ENCODE measurements around the gene LRRC56. TPM values are rescaled to one million over a fixed set of nuclear protein-coding genes. Genes with fewer than 3 reads are reported as not detected.

LRRC56 gene
- polyA plus RNA-seq, 2 donors = 1.7 to 4.0 TPM

GRCh38 chr11:501001-501682 is 36.2 kb upstream of the LRRC56 start:
- no peaks in the 10 kb centered on the region for H3K9me3 ChIP-seq (ENCODE audit: control insufficient read depth in 2 of 2, insufficient read depth in 1 of 2, low read depth in 1 of 2, low read length in 1 of 2)
- peaks cover 6 to 20% of the 10 kb centered on the region in 2 donors for H3K4me1 ChIP-seq (ENCODE audit: control insufficient read depth in 2 of 2, insufficient read depth in 2 of 2, low read length in 1 of 2)
- H3K27ac ChIP-seq (ENCODE audit: low read depth in 2 of 2, low read length in 1 of 2) = no peak overlapping the region
- H3K36me3 ChIP-seq (ENCODE audit: control insufficient read depth in 2 of 2, insufficient read depth in 2 of 2, low read length in 1 of 2) = peaks cover 15 to 52% of the 10 kb centered on the region in 2 donors
- no peak overlapping the region for H3K4me3 ChIP-seq (ENCODE audit: low read depth in 1 of 2, low read length in 2 of 2)
- H3K27me3 ChIP-seq (ENCODE audit: control insufficient read depth in 1 of 2, insufficient read depth in 2 of 2, low read length in 2 of 2) = no peaks in the 10 kb centered on the region
- 94% methylated on average over 24 of the region's 24 CpGs for WGBS, 2 donors

GRCh38 chr11:501683-502287 is 35.5 kb upstream of the LRRC56 start:
- Histone ChIP-seq H3K9me3 (ENCODE audit: control insufficient read depth in 2 of 2, insufficient read depth in 1 of 2, low read depth in 1 of 2, low read length in 1 of 2) (no peaks in the 10 kb centered on the region), H3K4me3 (ENCODE audit: low read depth in 1 of 2, low read length in 2 of 2) (no peak overlapping the region), H3K27me3 (ENCODE audit: control insufficient read depth in 1 of 2, insufficient read depth in 2 of 2, low read length in 2 of 2) (no peaks in the 10 kb centered on the region), H3K27ac (ENCODE audit: low read depth in 2 of 2, low read length in 1 of 2) (no peak overlapping the region), H3K4me1 (ENCODE audit: control insufficient read depth in 2 of 2, insufficient read depth in 2 of 2, low read length in 1 of 2) (peaks cover 6 to 20% of the 10 kb centered on the region in 2 donors), H3K36me3 (ENCODE audit: control insufficient read depth in 2 of 2, insufficient read depth in 2 of 2, low read length in 1 of 2) (peaks cover 15 to 51% of the 10 kb centered on the region in 2 donors)
- WGBS, 2 donors = 83 to 90% methylated on average over 19 of the region's 19 CpGs

GRCh38 chr11:502288-503178 is 34.8 kb upstream of the LRRC56 start:
- Histone ChIP-seq H3K9me3 (ENCODE audit: control insufficient read depth in 2 of 2, insufficient read depth in 1 of 2, low read depth in 1 of 2, low read length in 1 of 2) (no peaks in the 10 kb centered on the region), H3K27me3 (ENCODE audit: control insufficient read depth in 1 of 2, insufficient read depth in 2 of 2, low read length in 2 of 2) (no peaks in the 10 kb centered on the region), H3K36me3 (ENCODE audit: control insufficient read depth in 2 of 2, insufficient read depth in 2 of 2, low read length in 1 of 2) (peaks cover 15 to 43% of the 10 kb centered on the region in 2 donors), H3K4me3 (ENCODE audit: low read depth in 1 of 2, low read length in 2 of 2) (no peak overlapping the region), H3K27ac (ENCODE audit: low read depth in 2 of 2, low read length in 1 of 2) (peak overlapping the region in 1 of 2 donors; percentile 67), H3K4me1 (ENCODE audit: control insufficient read depth in 2 of 2, insufficient read depth in 2 of 2, low read length in 1 of 2) (peaks cover 6 to 20% of the 10 kb centered on the region in 2 donors)
- 76 to 82% methylated on average over 10 of the region's 10 CpGs for WGBS, 2 donors

- 50 to 62% methylated on average over 24 of the region's 24 CpGs for WGBS, 2 donors
- peaks cover 6 to 24% of the 10 kb centered on the region in 2 donors for H3K4me1 ChIP-seq (ENCODE audit: control insufficient read depth in 2 of 2, insufficient read depth in 2 of 2, low read length in 1 of 2)
- H3K27ac ChIP-seq (ENCODE audit: low read depth in 2 of 2, low read length in 1 of 2) = peak overlapping the region; percentile 99 to 100
These were observed 33.9 kb upstream of the LRRC56 start for GRCh38 chr11:503179-503981.

GRCh38 chr11:504053-504993 is 33.0 kb upstream of the LRRC56 start:
- H3K4me1 ChIP-seq (ENCODE audit: control insufficient read depth in 2 of 2, insufficient read depth in 2 of 2, low read length in 1 of 2) = peaks cover 6 to 24% of the 10 kb centered on the region in 2 donors
- 10 to 17% methylated on average over 62 to 72 of the region's 72 CpGs for WGBS, 2 donors
- no peaks in the 10 kb centered on the region for H3K9me3 ChIP-seq (ENCODE audit: control insufficient read depth in 2 of 2, insufficient read depth in 1 of 2, low read depth in 1 of 2, low read length in 1 of 2)
- peak overlapping the region; percentile 99 to 100 for H3K27ac ChIP-seq (ENCODE audit: low read depth in 2 of 2, low read length in 1 of 2)
- peaks cover 11 to 26% of the 10 kb centered on the region in 2 donors for H3K36me3 ChIP-seq (ENCODE audit: control insufficient read depth in 2 of 2, insufficient read depth in 2 of 2, low read length in 1 of 2)
- H3K27me3 ChIP-seq (ENCODE audit: control insufficient read depth in 1 of 2, insufficient read depth in 2 of 2, low read length in 2 of 2) = no peaks in the 10 kb centered on the region
- H3K4me3 ChIP-seq (ENCODE audit: low read depth in 1 of 2, low read length in 2 of 2) = peak overlapping the region; percentile 36 to 49

More at GRCh38 chr11:503179-503981, 33.9 kb upstream of the LRRC56 start:
- Histone ChIP-seq H3K36me3 (ENCODE audit: control insufficient read depth in 2 of 2, insufficient read depth in 2 of 2, low read length in 1 of 2) (peaks cover 11 to 35% of the 10 kb centered on the region in 2 donors), H3K4me3 (ENCODE audit: low read depth in 1 of 2, low read length in 2 of 2) (peak overlapping the region; percentile 36 to 49), H3K9me3 (ENCODE audit: control insufficient read depth in 2 of 2, insufficient read depth in 1 of 2, low read depth in 1 of 2, low read length in 1 of 2) (no peaks in the 10 kb centered on the region), H3K27me3 (ENCODE audit: control insufficient read depth in 1 of 2, insufficient read depth in 2 of 2, low read length in 2 of 2) (no peaks in the 10 kb centered on the region)

- Histone ChIP-seq H3K9me3 (ENCODE audit: control insufficient read depth in 2 of 2, insufficient read depth in 1 of 2, low read depth in 1 of 2, low read length in 1 of 2) (no peaks in the 10 kb centered on the region), H3K36me3 (ENCODE audit: control insufficient read depth in 2 of 2, insufficient read depth in 2 of 2, low read length in 1 of 2) (peaks cover 6 to 22% of the 10 kb centered on the region in 2 donors), H3K4me3 (ENCODE audit: low read depth in 1 of 2, low read length in 2 of 2) (peak overlapping the region in 1 of 2 donors; percentile 49), H3K27ac (ENCODE audit: low read depth in 2 of 2, low read length in 1 of 2) (peak overlapping the region; percentile 99 to 100), H3K27me3 (ENCODE audit: control insufficient read depth in 1 of 2, insufficient read depth in 2 of 2, low read length in 2 of 2) (no peaks in the 10 kb centered on the region), H3K4me1 (ENCODE audit: control insufficient read depth in 2 of 2, insufficient read depth in 2 of 2, low read length in 1 of 2) (peaks cover 6 to 24% of the 10 kb centered on the region in 2 donors)
- WGBS, 2 donors = 45 to 65% methylated on average over 7 of the region's 7 CpGs
These were observed 32.4 kb upstream of the LRRC56 start for GRCh38 chr11:504994-505344.

GRCh38 chr11:506238-506994 is 30.9 kb upstream of the LRRC56 start:
- H3K27ac ChIP-seq (ENCODE audit: low read depth in 2 of 2, low read length in 1 of 2) = peak overlapping the region; percentile 99 to 100

More at GRCh38 chr11:506238-506994, 30.9 kb upstream of the LRRC56 start:
- Histone ChIP-seq H3K9me3 (ENCODE audit: control insufficient read depth in 2 of 2, insufficient read depth in 1 of 2, low read depth in 1 of 2, low read length in 1 of 2) (no peaks in the 10 kb centered on the region), H3K27me3 (ENCODE audit: control insufficient read depth in 1 of 2, insufficient read depth in 2 of 2, low read length in 2 of 2) (no peaks in the 10 kb centered on the region), H3K36me3 (ENCODE audit: control insufficient read depth in 2 of 2, insufficient read depth in 2 of 2, low read length in 1 of 2) (peaks cover 0 to 9% of the 10 kb centered on the region in 2 donors), H3K4me1 (ENCODE audit: control insufficient read depth in 2 of 2, insufficient read depth in 2 of 2, low read length in 1 of 2) (peaks cover 6 to 22% of the 10 kb centered on the region in 2 donors), H3K4me3 (ENCODE audit: low read depth in 1 of 2, low read length in 2 of 2) (peak overlapping the region; percentile 70 to 85)
- WGBS, 2 donors = 0% methylated on average over 63 to 71 of the region's 71 CpGs

Data from esophagus (tissue), 2 donors.